Activated CD4-positive, alpha-beta T cell treated with anti-CD3 and anti-CD28 coated beads for 36 hours (primary cell): ENCODE data around the gene DHX34. TPM values are rescaled to one million over a fixed set of nuclear protein-coding genes. Genes with fewer than 3 reads are reported as not detected.

ENCODE experiments used
- ATAC-seq: fragments of 200-7000 bp; cut with Tn5 transposase; one replicate; pipeline ENCODE4 v1.10.0; 2021; ENCODE audit warnings: mild to moderate bottlenecking, moderate library complexity
- CTCF ChIA-PET: fragments of 350-600 bp; sonication (Branson Sonifier 250); formaldehyde crosslinking; loops from one replicate; lab custom pipeline; 2021; ENCODE audit warnings: antibody characterized with exemption; lab: Charles Lee
- POLR2A ChIA-PET: fragments of 350-600 bp; sonication (Branson Sonifier 250); formaldehyde crosslinking; loops from one replicate; lab custom pipeline; 2021; ENCODE audit warnings: antibody characterized with exemption, inconsistent platforms; lab: Charles Lee
- DNase-seq: peaks from one replicate; pipeline ENCODE4 v3.0.0-alpha.2; 2020
- H3K27ac Mint-ChIP-seq: one replicate; pipeline ENCODE4 v1.8.0; 2021; ENCODE audit warnings: mixed read lengths
- H3K27me3 Mint-ChIP-seq: one replicate; pipeline ENCODE4 v1.8.0; 2021; ENCODE audit warnings: mixed read lengths
- H3K36me3 Mint-ChIP-seq: one replicate; pipeline ENCODE4 v1.8.0; 2021; ENCODE audit warnings: low read depth, mixed read lengths
- H3K4me1 Mint-ChIP-seq: one replicate; pipeline ENCODE4 v1.8.0; 2021; ENCODE audit warnings: mixed read lengths
- H3K4me3 Mint-ChIP-seq: one replicate; pipeline ENCODE4 v1.8.0; 2021; ENCODE audit warnings: mild to moderate bottlenecking, moderate library complexity, mixed read lengths
- H3K9me3 Mint-ChIP-seq: one replicate; pipeline ENCODE4 v1.8.0; 2021; ENCODE audit warnings: low read depth, mixed read lengths
- intact Hi-C, 2 experiments: fragments of 100-400 bp; cut with DNase I in 1 of 2; cut with micrococcal nuclease in 1 of 2; formaldehyde crosslinking; loops; one replicate each; pipeline versions ENCODE4 v1.14.2 to v1.15.1; 2022 to 2024; cut with DNase I, micrococcal nuclease
- total RNA-seq, 2 experiments: library from RNA; stranded (reverse); gene quantifications; one replicate each; pipeline ENCODE4 v1.2.3, GENCODE V29; 2021

The DHX34 gene
- total RNA-seq, 2 experiments from 2014 or later: 15.4 to 17.9 TPM

DNA sequence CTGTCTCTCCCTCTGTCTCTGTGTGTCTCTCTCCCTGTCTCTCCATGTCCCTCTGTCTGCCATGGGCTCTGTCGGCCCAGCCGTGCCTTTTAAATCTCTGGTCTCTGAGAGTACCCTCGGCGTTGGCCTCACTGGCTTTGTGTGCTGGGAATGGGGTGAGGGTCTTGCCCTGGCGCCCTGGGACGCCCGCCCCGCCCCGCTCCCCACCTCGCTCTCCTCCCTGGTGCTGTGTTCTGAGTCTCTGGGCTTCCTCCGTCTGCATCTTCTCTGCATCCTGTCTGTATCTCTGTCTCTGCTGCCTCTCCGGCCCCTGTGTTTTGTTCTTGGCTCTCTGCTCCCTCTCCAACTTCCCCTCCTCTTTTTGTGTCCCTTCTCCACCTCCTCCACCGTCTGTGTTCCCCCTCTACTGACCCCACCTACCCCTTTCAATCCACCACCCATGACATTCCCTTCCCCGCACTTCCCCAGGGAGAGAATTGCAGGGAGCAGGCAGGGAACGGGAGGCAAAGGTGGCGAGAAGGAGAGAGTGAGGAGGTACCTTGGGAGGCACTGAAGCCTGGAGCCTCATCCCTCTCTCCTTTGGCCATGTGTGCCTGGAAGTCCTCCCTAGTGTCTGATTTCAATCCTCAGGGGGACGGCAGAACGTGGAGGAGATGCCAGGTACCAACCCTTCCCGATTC lies 74.2 kb downstream of the DHX34 start:
- no peak overlapping the region for H3K4me3 Mint-ChIP-seq
- peaks cover 25% of the 10 kb centered on the region for H3K4me1 Mint-ChIP-seq
- H3K27me3 Mint-ChIP-seq: peaks cover 56% of the 10 kb centered on the region
- H3K27ac Mint-ChIP-seq: no peak overlapping the region
- CTCF ChIA-PET: no interaction called here
- H3K9me3 Mint-ChIP-seq: no peaks in the 10 kb centered on the region
- no peaks in the 10 kb centered on the region for H3K36me3 Mint-ChIP-seq
- DNase-seq (no peak), ATAC-seq (no peak)
- POLR2A ChIA-PET: no interaction called here
- intact Hi-C loops: no loop called here

DNA sequence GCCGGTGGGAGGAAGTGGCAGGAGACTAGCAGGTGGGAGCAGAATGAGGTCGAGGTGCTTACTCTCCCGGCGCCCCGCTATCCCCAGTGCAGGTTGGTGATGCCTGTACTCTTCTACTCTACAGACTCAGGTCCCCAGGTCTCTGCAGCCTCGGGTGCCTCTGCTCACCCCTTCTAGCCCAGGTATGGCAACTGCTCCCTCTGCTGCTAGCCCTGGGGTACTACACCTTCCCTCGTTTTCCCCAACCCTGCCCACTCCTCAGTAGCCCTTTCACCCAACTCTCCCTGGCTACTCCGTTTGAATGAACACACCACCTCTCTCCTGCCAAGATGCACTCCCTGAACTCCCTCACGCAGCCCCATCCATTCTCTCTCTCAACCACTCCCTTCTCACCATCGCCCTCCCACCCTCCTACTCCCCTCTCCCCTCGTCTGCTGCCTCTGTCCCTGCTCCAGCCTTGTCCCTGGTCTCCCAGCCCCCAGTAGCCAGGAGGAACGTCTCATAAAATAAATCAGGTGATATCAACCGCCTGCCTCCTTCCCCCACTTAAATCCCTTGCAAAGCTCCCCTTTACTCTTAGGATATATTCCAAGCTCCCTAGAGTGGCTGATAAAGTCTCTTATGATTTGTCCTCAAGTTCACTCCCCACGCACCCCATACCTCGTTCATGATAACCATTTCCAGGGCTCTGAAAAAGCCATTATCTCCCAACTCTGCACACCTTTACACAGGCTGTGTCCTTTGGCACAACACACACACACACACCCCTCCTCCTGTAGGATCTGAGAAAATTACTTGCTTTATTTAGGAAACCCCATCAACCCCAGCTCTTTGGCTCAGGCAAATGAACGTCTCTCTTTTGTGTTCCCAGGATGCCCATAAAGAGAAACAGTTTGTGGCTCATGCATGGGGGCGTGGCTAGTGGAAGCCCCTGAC lies 78.4 kb downstream of the DHX34 start:
- H3K4me1 Mint-ChIP-seq: peaks cover 17% of the 10 kb centered on the region
- ATAC-seq (peak; percentile 60), DNase-seq (peak; percentile 86)
- ChIA-PET POLR2A (interaction anchor here (0.6 to 1.0 kb wide), 3 partner anchors 151 to 153 kb away, joined by 4 to 6 read pairs (median 5); no protein-coding TSS in a partner anchor), CTCF (interaction anchor here (0.5 to 3.0 kb wide), 37 partner anchors 8 to 991 kb away, joined by 3 to 24 read pairs (median 4); partner anchors contain the start of genes CCDC9, DHX34, INAFM1 and KPTN)
- H3K36me3 Mint-ChIP-seq: no peaks in the 10 kb centered on the region
- H3K9me3 Mint-ChIP-seq: no peaks in the 10 kb centered on the region
- no peak overlapping the region for H3K4me3 Mint-ChIP-seq
- intact Hi-C loops: loop anchor here (1.0 to 2.0 kb wide), 8 partner anchors 20 to 318 kb away; partner anchors contain the start of genes KPTN (in 2 of the 2), DHX34 (in 1 of the 2), INAFM1 (in 1 of the 2) and NOP53 (in 1 of the 2)
- peaks cover 47% of the 10 kb centered on the region for H3K27me3 Mint-ChIP-seq
- H3K27ac Mint-ChIP-seq: no peak overlapping the region

DNA sequence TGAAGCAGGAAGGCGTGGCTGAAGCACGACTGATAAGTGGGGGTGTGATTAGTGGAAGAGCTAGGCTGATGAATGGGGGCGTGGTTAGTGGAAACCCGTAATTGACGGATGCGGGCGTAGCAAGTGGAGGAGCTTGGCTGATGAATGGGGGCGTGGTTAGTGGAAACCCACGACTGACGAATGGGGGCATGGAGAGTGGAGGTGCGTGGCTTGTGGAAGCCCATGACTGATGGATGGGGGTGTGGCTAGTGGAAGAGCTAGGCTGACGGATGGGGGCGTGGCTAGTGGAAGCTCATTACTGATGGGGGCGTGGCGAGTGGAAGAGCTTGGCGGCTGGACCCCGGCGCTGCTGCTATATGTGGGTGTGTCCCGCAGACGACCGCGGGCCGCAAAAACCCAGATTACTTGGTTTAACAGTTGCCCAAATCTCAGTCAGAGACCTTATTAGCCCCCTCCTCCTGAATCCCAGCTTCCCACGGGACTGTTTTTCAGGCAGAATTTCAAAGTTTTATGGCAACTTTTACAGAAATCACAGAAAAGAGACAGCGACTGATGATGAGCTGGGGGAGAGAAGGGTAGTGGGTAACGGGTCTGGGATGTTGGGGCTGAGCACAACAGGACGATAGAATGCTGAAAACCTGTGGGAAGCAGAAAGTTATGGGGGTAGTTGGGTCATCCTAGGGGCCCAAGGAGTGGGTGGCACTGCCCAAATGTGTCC lies 79.2 kb downstream of the DHX34 start:
- ATAC-seq: peak; percentile 75
- ChIA-PET POLR2A (interaction anchor here (0.6 to 1.0 kb wide), 4 partner anchors 152 to 304 kb away, joined by 3 to 6 read pairs (median 4); no protein-coding TSS in a partner anchor), CTCF (interaction anchor here (0.5 to 3.0 kb wide), 43 partner anchors 9 to 990 kb away, joined by 3 to 24 read pairs (median 4); partner anchors contain the start of genes CCDC9, DHX34, INAFM1 and KPTN)
- Mint-ChIP-seq H3K4me1 (peaks cover 13% of the 10 kb centered on the region), H3K36me3 (no peaks in the 10 kb centered on the region), H3K27me3 (peaks cover 39% of the 10 kb centered on the region), H3K4me3 (no peak overlapping the region), H3K27ac (no peak overlapping the region), H3K9me3 (no peaks in the 10 kb centered on the region)
- peak; percentile 94 for DNase-seq
- intact Hi-C loops: loop anchor here (1.0 to 2.0 kb wide), 6 partner anchors 19 to 317 kb away; partner anchors contain the start of genes KPTN (in 2 of the 2), DHX34 (in 1 of the 2), INAFM1 (in 1 of the 2) and NOP53 (in 1 of the 2)

DNA sequence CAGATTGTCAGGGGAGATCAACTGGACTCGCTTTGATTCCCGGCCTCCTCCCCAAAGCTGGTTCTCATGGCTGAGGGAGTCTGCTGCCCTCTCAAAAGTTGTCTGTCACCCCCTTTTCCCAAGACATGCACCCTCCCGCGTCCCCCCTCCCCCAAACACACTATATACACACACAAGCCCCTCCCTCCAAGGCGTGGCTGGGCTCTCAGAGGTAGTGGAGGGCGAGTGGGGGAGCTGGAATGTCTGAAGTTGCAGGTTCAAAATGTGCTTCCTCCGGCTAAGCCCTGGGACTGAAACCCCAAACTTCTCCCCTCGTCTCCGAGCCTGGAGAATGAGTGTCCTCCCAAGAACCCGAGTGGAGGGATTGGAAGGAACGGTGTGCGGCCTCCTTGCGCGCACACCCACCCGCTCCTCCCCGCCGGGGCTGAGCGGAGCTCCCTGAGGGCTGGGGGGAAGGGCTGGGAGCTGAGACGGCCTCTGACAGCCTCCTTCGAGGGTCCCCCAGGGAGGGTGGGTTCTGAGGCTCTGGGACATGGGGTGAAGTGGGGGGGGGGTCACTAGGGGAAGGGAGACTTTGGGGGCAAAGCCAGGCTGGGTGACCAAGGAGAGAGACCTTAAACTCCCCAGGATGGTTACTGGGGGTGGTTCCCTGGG lies 80.2 kb downstream of the DHX34 start:
- ChIA-PET CTCF (interaction anchor here (0.7 to 3.0 kb wide), 22 partner anchors 8 to 301 kb away, joined by 3 to 24 read pairs (median 4); partner anchors contain the start of genes DHX34, INAFM1, KPTN and MEIS3), POLR2A (no interaction called here)
- Mint-ChIP-seq H3K27me3 (peaks cover 34% of the 10 kb centered on the region), H3K9me3 (no peaks in the 10 kb centered on the region), H3K4me1 (peaks cover 13% of the 10 kb centered on the region), H3K4me3 (peak overlapping the region; percentile 60), H3K27ac (no peak overlapping the region), H3K36me3 (no peaks in the 10 kb centered on the region)
- intact Hi-C loops: loop anchor here (2.0 kb wide), 1 partner anchor 56 kb away; the partner anchor contains the start of gene KPTN (in 2 of the 2)
- ATAC-seq (no peak), DNase-seq (no peak)

DNA sequence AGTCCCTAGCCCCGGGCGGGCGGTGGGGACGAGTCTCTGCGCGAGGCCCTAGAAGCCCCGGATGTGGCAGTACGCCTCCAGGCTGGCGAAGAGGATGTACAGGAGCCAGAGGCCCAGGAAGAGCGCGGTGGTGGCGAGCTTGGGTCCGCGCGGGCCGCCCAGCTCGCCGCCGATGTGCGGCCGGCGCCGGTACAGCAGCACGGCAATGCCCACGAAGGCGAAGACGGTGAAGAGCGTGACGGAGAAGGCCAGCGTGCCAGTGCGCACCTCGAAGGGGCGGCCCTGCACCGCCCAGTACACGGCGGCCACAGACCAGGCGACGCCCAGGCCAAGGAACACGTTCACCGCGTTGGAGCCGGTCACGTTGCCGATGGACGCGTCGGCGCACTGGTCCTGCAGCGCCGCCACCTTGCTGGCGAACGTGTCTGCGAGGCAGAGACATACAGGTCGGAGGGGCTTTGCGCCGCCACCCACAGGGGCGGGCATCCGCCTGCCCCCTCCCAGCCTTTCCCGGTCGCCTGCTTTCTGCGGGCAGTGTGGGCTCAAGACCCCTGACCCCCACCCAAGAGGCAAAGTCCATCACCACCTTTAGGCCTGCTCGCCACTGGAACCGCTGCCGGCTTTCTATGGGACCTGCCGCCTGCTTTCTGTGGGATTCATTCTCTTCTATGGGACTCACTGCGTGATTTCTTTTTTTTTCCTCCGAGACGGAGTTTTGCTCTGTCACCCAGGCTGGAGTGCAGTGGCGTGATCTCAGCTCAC lies 81.1 kb downstream of the DHX34 start:
- POLR2A ChIA-PET: no interaction called here
- intact Hi-C loops: no loop called here

DNA sequence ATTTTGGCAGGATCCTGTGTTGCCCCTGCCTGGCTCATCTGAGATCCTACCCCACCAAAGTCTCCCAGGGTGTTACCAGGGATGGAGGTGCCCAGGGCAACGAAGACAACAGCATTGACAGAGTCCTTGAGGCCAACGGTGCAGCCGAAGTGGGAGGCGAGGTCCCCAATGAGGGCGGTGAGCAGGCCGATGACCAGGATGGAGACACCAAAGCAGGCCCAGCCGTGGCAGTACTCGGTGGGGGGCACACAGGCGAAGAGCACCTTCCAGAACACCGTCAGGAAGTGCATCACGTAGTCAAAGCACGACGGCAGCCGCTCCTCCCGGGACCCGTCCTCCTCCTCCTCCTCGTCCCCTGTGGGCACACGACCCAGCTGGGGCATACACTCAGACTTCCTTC lies 83.0 kb downstream of the DHX34 start:
- Mint-ChIP-seq H3K4me1 (peaks cover 26% of the 10 kb centered on the region), H3K27ac (no peak overlapping the region), H3K36me3 (no peaks in the 10 kb centered on the region), H3K4me3 (no peak overlapping the region), H3K27me3 (peaks cover 27% of the 10 kb centered on the region), H3K9me3 (no peaks in the 10 kb centered on the region)
- CTCF ChIA-PET: interaction anchor here (0.6 to 1.7 kb wide), 9 partner anchors 13 to 648 kb away, joined by 3 to 9 read pairs (median 4); partner anchors contain the start of genes DHX34, EHD2 and NAPA
- POLR2A ChIA-PET: no interaction called here
- intact Hi-C loops: no loop called here
- ATAC-seq: no peak
- DNase-seq: no peak

More for the DNA sequence above, 81.1 kb downstream of the DHX34 start:
- Mint-ChIP-seq H3K36me3 (no peaks in the 10 kb centered on the region), H3K4me1 (peaks cover 14% of the 10 kb centered on the region), H3K4me3 (peak overlapping the region; percentile 60), H3K27me3 (peaks cover 31% of the 10 kb centered on the region), H3K9me3 (no peaks in the 10 kb centered on the region), H3K27ac (peak overlapping the region; percentile 42)
- ATAC-seq: peak; percentile 38
- peak; percentile 65 for DNase-seq
- CTCF ChIA-PET: interaction anchor here (0.7 to 3.0 kb wide), 8 partner anchors 9 to 308 kb away, joined by 3 to 16 read pairs (median 4); partner anchors contain the start of gene DHX34

Other genes with a start within 250 kb of the DHX34 start
- gene ZC3H4, start 235.5 kb upstream of the DHX34 start, total RNA-seq: 100 to 1,000 TPM in 1 of 2 experiments, 10 to 100 TPM in 1; 88.6 to 128 TPM
- 100 to 1,000 TPM; 143 to 156 TPM for gene SAE1, start 218.5 kb upstream of the DHX34 start, total RNA-seq
- 10 to 100 TPM in 1 of 2 experiments, 1 to 10 TPM in 1; 8.1 to 12.0 TPM for gene BBC3, start 118.1 kb upstream of the DHX34 start, total RNA-seq
- 10 to 100 TPM; 22.4 to 30.6 TPM for gene CCDC9, start 92.8 kb upstream of the DHX34 start, total RNA-seq
- 10 to 100 TPM; 11.7 to 13.2 TPM for gene INAFM1, start 74.4 kb upstream of the DHX34 start, total RNA-seq
- under 1 TPM; 0.41 to 0.79 TPM for gene C5AR1, start 39.5 kb upstream of the DHX34 start, total RNA-seq
- not detected for gene C5AR2, start 17.1 kb upstream of the DHX34 start, total RNA-seq
- gene MEIS3, start 70.2 kb downstream of the DHX34 start, total RNA-seq: under 1 TPM in 1 of 2 experiments, not detected in 1; 0.28 TPM
- under 1 TPM; 0.11 to 0.23 TPM for gene SLC8A2, start 122.6 kb downstream of the DHX34 start, total RNA-seq
- gene KPTN, start 134.9 kb downstream of the DHX34 start, total RNA-seq: 10 to 100 TPM in 1 of 2 experiments, 1 to 10 TPM in 1; 9.7 to 10.5 TPM
- 10 to 100 TPM; 54.2 to 68.8 TPM for gene NAPA, start 165.7 kb downstream of the DHX34 start, total RNA-seq
- under 1 TPM; 0.11 to 0.14 TPM for gene ZNF541, start 223.8 kb downstream of the DHX34 start, total RNA-seq